CD14-positive monocyte (primary cell): ENCODE results near the gene SF3A1. TPM values are rescaled to one million over a fixed set of nuclear protein-coding genes. Genes with fewer than 3 reads are reported as not detected.

Experiments
- DNase-seq, 3 donors: peaks; one replicate each; pipeline ENCODE4 v3.0.0-alpha.2; 2011 to 2022
- H2AFZ ChIP-seq: 2 replicates; pipeline ENCODE4 v1.6.0; 2012; ENCODE audit warnings: mild to moderate bottlenecking, low read depth, low read length, inconsistent platforms; ENCODE audit not compliant: insufficient read depth, poor library complexity, severe bottlenecking
- H3K27ac ChIP-seq, 2 donors: 1 replicate in 1 of 2; 2 replicates in 1 of 2; pipeline ENCODE4 v1.5.1; 2012 to 2013; ENCODE audit warnings: low read length in 2 of 2, control low read depth in 1 of 2, inconsistent platforms in 1 of 2, low read depth in 1 of 2, mild to moderate bottlenecking in 1 of 2
- H3K27me3 ChIP-seq, 2 donors: one replicate each; pipeline versions ENCODE4 v1.6.0 to v1.6.1; 2011 to 2013; ENCODE audit warnings: low read length in 2 of 2; ENCODE audit not compliant: control insufficient read depth in 2 of 2, insufficient read depth in 2 of 2
- H3K36me3 ChIP-seq, 2 donors: replicated peaks in 1 of 2; 1 replicate in 1 of 2; 2 replicates in 1 of 2; pipeline versions ENCODE4 v1.5.1 to v1.6.1; 2012 to 2013; ENCODE audit warnings: low read length in 2 of 2, control low read depth in 1 of 2, inconsistent platforms in 1 of 2, mild to moderate bottlenecking in 1 of 2; ENCODE audit not compliant: insufficient read depth in 2 of 2, control insufficient read depth in 1 of 2
- H3K4me1 ChIP-seq, 2 donors: 1 replicate in 1 of 2; 2 replicates in 1 of 2; pipeline versions ENCODE4 v1.5.1 to v1.6.1; 2012 to 2013; ENCODE audit warnings: low read length in 2 of 2, control low read depth in 1 of 2, inconsistent platforms in 1 of 2, mild to moderate bottlenecking in 1 of 2, moderate library complexity in 1 of 2; ENCODE audit not compliant: insufficient read depth in 2 of 2, control insufficient read depth in 1 of 2
- H3K4me2 ChIP-seq: replicated peaks from 2 replicates; pipeline ENCODE3; 2012; ENCODE audit warnings: low read length, moderate library complexity, mild to moderate bottlenecking; ENCODE audit not compliant: poor library complexity, severe bottlenecking; ENCODE audit errors: extremely low read depth
- H3K4me3 ChIP-seq, 3 experiments: fragments of 200-600 bp in 1 of 3; sonication (generic) in 1 of 3; replicated peaks in 1 of 3; 1 replicate in 2 of 3; 2 replicates in 1 of 3; pipeline ENCODE4 v1.5.1; 2011 to 2013; ENCODE audit warnings: low read length in 3 of 3, mild to moderate bottlenecking in 3 of 3, control low read depth in 2 of 3, low read depth in 2 of 3, inconsistent platforms in 1 of 3, moderate library complexity in 1 of 3
- H3K79me2 ChIP-seq: 2 replicates; pipeline ENCODE4 v1.6.0; 2012; ENCODE audit warnings: mild to moderate bottlenecking, control low read depth, inconsistent platforms, low read length, moderate library complexity; ENCODE audit not compliant: insufficient read depth
- H3K9ac ChIP-seq: 2 replicates; pipeline ENCODE4 v1.6.0; 2017; ENCODE audit warnings: low read length, mild to moderate bottlenecking; ENCODE audit not compliant: insufficient read depth, poor library complexity, severe bottlenecking
- H3K9me3 ChIP-seq, 2 donors: replicated peaks in 1 of 2; 1 replicate in 1 of 2; 2 replicates in 1 of 2; pipeline versions ENCODE4 v1.5.1 to v1.6.1; 2012 to 2013; ENCODE audit warnings: low read length in 2 of 2, control low read depth in 1 of 2; ENCODE audit not compliant: control insufficient read depth in 1 of 2, insufficient read depth in 1 of 2
- H4K20me1 ChIP-seq: 2 replicates; pipeline ENCODE4 v1.6.0; 2012; ENCODE audit warnings: mild to moderate bottlenecking, low read length, control low read depth, moderate library complexity; ENCODE audit not compliant: insufficient read depth
- H3K27ac Mint-ChIP-seq, 7 donors: one replicate each; pipeline ENCODE4 v1.8.0; 2020; ENCODE audit warnings: mild to moderate bottlenecking in 7 of 7, mixed read lengths in 7 of 7, moderate library complexity in 6 of 7, inconsistent platforms in 2 of 7
- H3K27me3 Mint-ChIP-seq, 3 donors: one replicate each; pipeline ENCODE4 v1.8.0; 2021 to 2022; ENCODE audit warnings: low read depth in 3 of 3, mild to moderate bottlenecking in 3 of 3, mixed read lengths in 3 of 3, moderate library complexity in 3 of 3, inconsistent platforms in 1 of 3
- H3K36me3 Mint-ChIP-seq, 2 donors: one replicate each; pipeline ENCODE4 v1.8.0; 2020; ENCODE audit warnings: mixed read lengths in 2 of 2, inconsistent platforms in 1 of 2, mild to moderate bottlenecking in 1 of 2
- H3K4me1 Mint-ChIP-seq: one replicate; pipeline ENCODE4 v1.8.0; 2020; ENCODE audit warnings: mild to moderate bottlenecking, mixed read lengths
- H3K4me3 Mint-ChIP-seq, 2 donors: one replicate each; pipeline ENCODE4 v1.8.0; 2020; ENCODE audit warnings: mild to moderate bottlenecking in 2 of 2, mixed read lengths in 2 of 2, moderate library complexity in 1 of 2
- H3K9me3 Mint-ChIP-seq, 7 donors: one replicate each; pipeline ENCODE4 v1.8.0; 2020 to 2022; ENCODE audit warnings: mixed read lengths in 7 of 7, mild to moderate bottlenecking in 6 of 7, moderate library complexity in 6 of 7, inconsistent platforms in 2 of 7
- WGBS: methylation state at CpG from one replicate; pipeline ENCODE4 v1.1.5; 2013; ENCODE audit warnings: missing lambda C conversion rate; ENCODE audit not compliant: insufficient coverage; 5-methylcytosine and 5-hydroxymethylcytosine counted together
- intact Hi-C, 2 donors: fragments of 100-400 bp; cut with micrococcal nuclease; formaldehyde crosslinking; loops; one replicate each; pipeline versions ENCODE4 v1.15.0 to v1.15.1; 2023
- polyA plus RNA-seq, 3 donors: library from polyadenylated mRNA; depleted of rRNA in 1 of 3; unstranded in 2 of 3; stranded (reverse) in 1 of 3; fragments of 300-500 nt in 2 of 3; fragments of >200 nt in 1 of 3; fragmentation: Illumina TruSeq in 2 of 3; gene quantifications; 1 replicate in 2 of 3; 2 replicates in 1 of 3; pipeline ENCODE4 v1.2.3, GENCODE V29; 2012 to 2021
- TF ChIP-seq, protein P1 (sequence below): fragments of 200-600 bp; IDR thresholded peaks from one replicate; pipeline ENCODE4 v1.8.0; 2022; ENCODE audit warnings: antibody characterized with exemption, mild to moderate bottlenecking

Gene SF3A1
- polyA plus RNA-seq, 3 donors = 34.7 to 102 (median 52.1) TPM

DNA sequence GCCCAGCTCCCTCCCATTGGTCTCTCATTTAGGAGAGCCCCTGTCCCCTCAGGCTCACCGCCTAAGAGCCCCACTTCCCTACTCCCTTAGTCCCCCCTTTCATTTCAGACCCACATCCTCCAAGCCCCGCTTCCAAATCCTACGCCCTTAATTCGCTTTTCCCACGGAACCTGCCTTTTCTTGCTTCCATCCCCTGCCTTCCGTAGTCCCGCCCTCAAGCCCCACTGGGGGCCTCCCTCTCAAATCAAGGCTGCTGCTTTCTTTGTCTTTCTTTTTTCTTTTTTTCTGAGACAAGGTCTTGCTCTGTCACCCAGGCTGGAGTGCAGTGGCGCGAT, 509 bp upstream of the SF3A1 start:
- peak overlapping the region; percentile 71 to 94 (median 87) for H3K4me3 ChIP-seq
- H3K4me2 ChIP-seq = peak overlapping the region; percentile 94
- no peak overlapping the region for H3K9ac ChIP-seq
- peaks cover 39% of the 10 kb centered on the region for H4K20me1 ChIP-seq
- TF ChIP-seq, protein P1, sequence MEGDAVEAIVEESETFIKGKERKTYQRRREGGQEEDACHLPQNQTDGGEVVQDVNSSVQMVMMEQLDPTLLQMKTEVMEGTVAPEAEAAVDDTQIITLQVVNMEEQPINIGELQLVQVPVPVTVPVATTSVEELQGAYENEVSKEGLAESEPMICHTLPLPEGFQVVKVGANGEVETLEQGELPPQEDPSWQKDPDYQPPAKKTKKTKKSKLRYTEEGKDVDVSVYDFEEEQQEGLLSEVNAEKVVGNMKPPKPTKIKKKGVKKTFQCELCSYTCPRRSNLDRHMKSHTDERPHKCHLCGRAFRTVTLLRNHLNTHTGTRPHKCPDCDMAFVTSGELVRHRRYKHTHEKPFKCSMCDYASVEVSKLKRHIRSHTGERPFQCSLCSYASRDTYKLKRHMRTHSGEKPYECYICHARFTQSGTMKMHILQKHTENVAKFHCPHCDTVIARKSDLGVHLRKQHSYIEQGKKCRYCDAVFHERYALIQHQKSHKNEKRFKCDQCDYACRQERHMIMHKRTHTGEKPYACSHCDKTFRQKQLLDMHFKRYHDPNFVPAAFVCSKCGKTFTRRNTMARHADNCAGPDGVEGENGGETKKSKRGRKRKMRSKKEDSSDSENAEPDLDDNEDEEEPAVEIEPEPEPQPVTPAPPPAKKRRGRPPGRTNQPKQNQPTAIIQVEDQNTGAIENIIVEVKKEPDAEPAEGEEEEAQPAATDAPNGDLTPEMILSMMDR = no peak
- H3K27ac ChIP-seq = peak overlapping the region in 1 of 2 donors; percentile 95
- H3K27me3 ChIP-seq = peaks cover 0 to 3% of the 10 kb centered on the region in 2 donors
- H3K4me1 ChIP-seq = peaks cover 25 to 28% of the 10 kb centered on the region in 2 donors
- WGBS = 4% methylated on average over 9 of the region's 9 CpGs
- peaks cover 13 to 18% of the 10 kb centered on the region in 2 donors for H3K36me3 ChIP-seq
- Mint-ChIP-seq H3K36me3 (peaks cover 20 to 24% of the 10 kb centered on the region in 2 donors), H3K27ac (peak overlapping the region; percentile 15 to 93 (median 89)), H3K9me3 (no peaks in the 10 kb centered on the region), H3K4me1 (peaks cover 31% of the 10 kb centered on the region), H3K4me3 (peak overlapping the region; percentile 93 to 94), H3K27me3 (peaks cover 0 to 20% (median 14%) of the 10 kb centered on the region in 3 donors)
- peaks cover 43% of the 10 kb centered on the region for H3K79me2 ChIP-seq
- no peaks in the 10 kb centered on the region for H3K9me3 ChIP-seq
- no peak for DNase-seq
- H2AFZ ChIP-seq = peak overlapping the region; percentile 91
- intact Hi-C loops = loop anchor here in 1 of 2 donors (2.0 to 10.0 kb wide), 2 partner anchors 30 to 52 kb away; partner anchors contain the start of gene RNF215

DNA sequence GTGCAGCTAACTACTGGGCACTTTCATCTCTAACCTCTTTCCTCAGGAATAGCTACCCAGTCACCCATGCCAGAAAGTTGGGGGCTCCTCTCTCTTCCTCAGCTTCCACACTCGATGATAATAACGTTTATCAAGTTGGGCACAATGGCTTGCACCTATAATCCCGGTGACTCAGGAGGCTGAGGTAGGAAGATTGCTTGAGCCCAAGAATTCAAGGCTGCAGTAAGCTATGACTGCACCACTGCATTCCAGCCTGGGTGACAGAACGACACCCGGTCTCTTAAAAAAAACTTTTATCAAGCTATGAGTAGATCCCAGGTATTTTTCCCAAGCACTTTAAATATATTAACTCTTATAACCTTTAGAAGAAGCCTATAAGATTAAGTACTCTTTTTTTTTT, 2.0 kb downstream of the SF3A1 start:
- intact Hi-C loops = loop anchor here in 1 of 2 donors (10.0 kb wide), 1 partner anchor 50 kb away; no protein-coding TSS in a partner anchor
- H3K4me3 Mint-ChIP-seq = no peak overlapping the region
- no peak for DNase-seq
- H3K27ac Mint-ChIP-seq = peak overlapping the region in 4 of 7 donors; percentile 29 to 89 (median 44)
- H3K9me3 ChIP-seq = no peaks in the 10 kb centered on the region
- H3K4me1 Mint-ChIP-seq = peaks cover 31% of the 10 kb centered on the region
- H2AFZ ChIP-seq = no peak overlapping the region
- H3K4me3 ChIP-seq = no peak overlapping the region
- no CpG with 5 or more reads among the region's 5 CpGs for WGBS
- peak overlapping the region in 1 of 2 donors; percentile 44 for H3K27ac ChIP-seq
- H3K36me3 Mint-ChIP-seq = peaks cover 40 to 49% of the 10 kb centered on the region in 2 donors
- H3K9me3 Mint-ChIP-seq = no peaks in the 10 kb centered on the region
- H3K27me3 ChIP-seq = peaks cover 0 to 3% of the 10 kb centered on the region in 2 donors
- TF ChIP-seq, protein P1 = no peak
- no peak overlapping the region for H3K9ac ChIP-seq
- H4K20me1 ChIP-seq = peaks cover 65% of the 10 kb centered on the region
- peaks cover 39 to 44% of the 10 kb centered on the region in 2 donors for H3K36me3 ChIP-seq
- H3K4me2 ChIP-seq = no peak overlapping the region
- H3K27me3 Mint-ChIP-seq = peaks cover 0 to 15% (median 14%) of the 10 kb centered on the region in 3 donors
- H3K4me1 ChIP-seq = peaks cover 25 to 28% of the 10 kb centered on the region in 2 donors
- peaks cover 68% of the 10 kb centered on the region for H3K79me2 ChIP-seq
